GM19023 (cell line): ENCODE measurements around the gene DZIP1L.
"Not testable (repeated sequence)": the region's sequence is repeated elsewhere in the genome, so short reads cannot be mapped to it uniquely, and the experiment has no call there.

ENCODE experiments used
- ATAC-seq: cut with Tn5 transposase; IDR thresholded peaks from one replicate; pipeline ENCODE4 v1.9.1; 2021; ENCODE audit warnings: mild to moderate bottlenecking, moderate library complexity; ENCODE audit not compliant: unreplicated experiment

The DZIP1L gene

GRCh38 chr3:138118612-138119422, 3.4 kb upstream of the DZIP1L start:
- ATAC-seq: no peak

DNA sequence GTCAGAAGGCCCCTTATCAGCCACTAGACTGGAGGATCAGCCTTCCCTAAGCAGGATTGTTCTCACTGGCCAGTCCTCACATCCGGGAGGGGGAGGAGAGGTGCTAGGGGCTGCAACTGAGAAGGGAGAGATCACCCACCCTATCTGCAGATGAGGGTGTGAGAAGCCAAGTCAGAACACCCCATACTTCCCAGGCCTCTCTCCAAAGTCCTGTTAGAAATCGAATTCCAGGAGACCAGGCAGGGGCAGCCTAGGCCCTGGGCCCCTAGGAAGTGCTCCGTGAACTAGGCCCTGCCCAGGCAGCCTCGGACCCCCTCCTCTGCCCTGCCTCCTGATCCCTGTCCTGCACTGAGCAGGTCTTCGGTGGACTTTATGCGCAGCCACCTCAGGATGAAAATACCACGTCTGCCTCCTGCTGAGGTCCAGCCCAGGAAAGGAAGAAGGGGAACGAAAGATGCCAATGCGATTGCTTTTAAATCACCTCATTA, 933 bp downstream of the DZIP1L start:
- no peak for ATAC-seq

DNA sequence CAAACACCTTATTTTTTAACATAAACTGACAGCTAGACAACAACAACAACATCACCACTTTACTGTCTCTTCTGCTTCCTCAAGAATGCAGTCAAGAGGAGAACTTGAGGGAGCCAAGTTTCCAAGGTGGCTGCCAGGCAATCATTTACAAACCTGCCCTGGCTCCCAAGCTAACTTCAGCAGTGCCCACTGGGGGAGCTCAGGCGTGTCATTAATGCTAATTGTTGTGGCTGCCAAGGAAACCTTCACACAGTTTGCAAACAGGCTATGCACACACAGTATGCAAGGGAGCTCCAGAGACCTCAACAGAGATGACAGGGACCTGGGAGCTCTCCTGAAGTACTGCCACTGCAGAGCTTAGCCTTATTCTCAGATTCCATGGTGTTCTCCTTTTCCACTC, 2.1 kb downstream of the DZIP1L start:
- ATAC-seq: no peak

DNA sequence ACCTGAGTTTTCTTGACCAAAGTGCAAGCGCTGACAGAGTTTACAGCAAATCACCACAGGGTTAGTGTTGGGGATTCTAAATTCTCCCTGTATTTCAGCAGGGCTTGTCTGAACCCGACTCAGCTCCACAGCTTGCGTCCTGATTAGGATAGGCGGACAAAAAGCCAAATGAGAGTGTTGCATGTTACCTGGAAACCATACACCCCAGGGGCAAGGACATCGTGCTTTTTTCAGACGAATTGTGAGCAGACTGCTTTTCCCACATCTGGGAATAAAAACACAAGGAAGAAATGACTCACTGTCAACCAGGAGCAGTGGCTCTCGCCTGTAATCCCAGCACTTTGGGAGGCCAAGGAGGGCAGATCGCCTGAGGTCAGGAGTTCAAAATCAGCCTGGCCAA, 3.0 kb downstream of the DZIP1L start:
- ATAC-seq: no peak

GRCh38 chr3:138105598-138105997, 9.8 kb downstream of the DZIP1L start:
- ATAC-seq: no peak

DNA sequence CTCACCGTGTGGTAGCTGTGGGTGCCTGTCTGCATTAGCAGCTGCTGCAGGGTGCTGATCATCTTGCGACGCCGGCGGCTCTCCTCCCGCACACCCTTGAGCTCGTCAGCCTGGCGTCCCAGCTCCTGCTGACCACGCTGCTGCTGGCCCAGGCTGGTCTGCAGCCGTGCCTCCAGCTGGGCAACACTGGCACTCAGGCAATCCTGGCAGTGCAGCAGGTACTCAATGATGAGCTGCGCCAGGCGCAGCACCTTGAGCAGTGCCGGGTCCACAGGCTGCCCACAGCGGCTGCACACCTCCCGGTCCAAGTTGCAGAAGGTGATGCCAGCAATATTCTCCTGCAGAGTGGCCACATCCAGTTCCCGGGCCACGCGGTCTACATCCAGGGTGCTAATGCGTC, 11.9 kb downstream of the DZIP1L start:
- ATAC-seq: no peak

DNA sequence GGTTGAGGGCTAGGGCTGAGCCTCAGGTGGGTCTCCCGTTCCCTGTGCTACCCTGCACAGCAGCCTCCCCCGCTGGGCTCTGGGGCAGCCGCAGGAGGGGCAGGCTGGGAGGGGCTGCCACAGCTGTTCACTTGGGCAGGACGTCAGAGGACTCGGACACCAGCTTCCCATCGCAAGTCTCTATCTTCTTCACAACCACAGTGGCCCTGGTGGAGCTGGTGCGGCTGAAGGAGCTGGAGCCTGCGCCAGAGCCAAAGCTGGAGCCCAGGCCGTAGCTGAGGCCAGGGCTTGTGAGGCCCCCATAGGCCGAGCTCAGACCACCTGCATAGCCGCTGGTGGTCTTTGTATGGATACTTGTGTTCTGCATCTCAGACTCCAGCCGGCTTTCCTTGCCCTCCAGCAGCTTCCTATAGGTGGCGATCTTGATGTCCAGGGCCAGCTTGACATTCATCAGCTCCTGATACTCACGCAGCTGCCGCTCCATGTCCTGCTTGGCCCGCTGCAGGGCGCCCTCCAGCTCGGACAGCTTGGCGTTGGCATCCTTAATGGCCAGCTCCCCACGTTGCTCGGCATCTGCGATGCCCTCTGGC, 14.0 kb downstream of the DZIP1L start:
- not testable (repeated sequence) for ATAC-seq

GRCh38 chr3:138099417-138099816, 16.0 kb downstream of the DZIP1L start:
- no peak for ATAC-seq

DNA sequence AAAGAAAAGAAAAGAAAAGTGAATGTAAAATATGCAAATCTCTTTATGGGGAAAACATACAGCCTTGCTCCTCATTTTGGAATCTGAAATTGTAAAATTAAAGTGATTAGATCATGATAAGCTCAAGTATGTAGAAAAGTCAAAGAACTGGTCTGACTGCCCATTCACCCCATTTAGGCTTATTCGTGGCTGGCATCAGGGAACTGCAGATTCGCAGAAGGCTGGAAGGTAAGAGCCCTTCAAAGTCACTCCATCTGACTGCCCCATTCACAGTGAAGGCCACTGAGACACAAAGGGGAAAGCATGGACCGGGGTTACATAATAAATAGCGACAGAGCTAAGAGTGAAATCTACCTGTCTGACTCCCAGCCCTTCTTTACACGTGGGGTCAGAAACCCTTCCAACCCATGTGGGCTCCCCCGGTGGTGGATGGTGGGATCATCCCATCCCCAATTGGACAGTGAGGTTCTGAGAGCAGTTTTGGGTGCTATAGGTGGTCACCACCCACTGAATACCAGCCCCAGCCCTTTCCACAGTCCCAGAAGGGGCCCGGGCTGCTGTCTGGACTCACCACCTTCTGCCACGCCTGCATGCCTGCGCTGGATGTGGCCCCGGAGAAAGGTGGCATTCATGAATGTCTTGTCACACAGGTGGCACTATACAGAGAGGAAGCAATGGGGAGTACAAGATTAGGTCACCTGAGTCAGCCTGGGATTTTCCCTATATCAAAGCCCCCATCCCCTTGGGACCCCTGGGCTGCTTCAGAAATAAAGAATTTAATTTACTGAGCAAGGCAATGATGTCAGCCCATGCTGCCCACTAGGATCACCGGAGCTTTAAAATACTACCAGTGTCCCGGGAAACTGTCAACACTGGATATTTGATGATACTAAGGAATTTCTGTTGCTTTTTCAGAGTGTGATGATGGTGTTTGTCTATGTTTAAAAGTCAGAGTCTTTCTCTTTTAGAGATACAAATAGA, 17.9 kb downstream of the DZIP1L start:
- no peak for ATAC-seq

DNA sequence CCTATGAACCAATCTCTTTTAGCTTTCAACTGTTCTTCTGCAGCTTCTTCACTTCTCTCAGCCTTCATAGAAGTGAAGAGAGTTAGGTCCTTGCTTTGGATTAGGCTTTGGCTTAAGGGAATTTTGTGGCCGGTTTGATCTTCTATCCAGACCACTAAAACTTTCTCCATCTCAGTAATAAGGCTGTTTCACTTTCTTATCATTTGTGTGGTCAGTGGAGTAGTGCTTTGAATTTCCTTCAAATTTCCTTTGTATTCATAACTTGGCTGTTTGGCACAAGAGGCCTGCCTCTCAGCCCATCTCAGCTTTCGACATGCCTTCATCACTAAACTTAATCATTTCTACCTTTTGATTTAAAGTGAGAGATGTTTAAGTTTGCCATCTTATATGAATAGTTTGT, 21.7 kb downstream of the DZIP1L start:
- no peak for ATAC-seq

- ATAC-seq: no peak
These were observed 23.4 kb downstream of the DZIP1L start for GRCh38 chr3:138092023-138092422.

DNA sequence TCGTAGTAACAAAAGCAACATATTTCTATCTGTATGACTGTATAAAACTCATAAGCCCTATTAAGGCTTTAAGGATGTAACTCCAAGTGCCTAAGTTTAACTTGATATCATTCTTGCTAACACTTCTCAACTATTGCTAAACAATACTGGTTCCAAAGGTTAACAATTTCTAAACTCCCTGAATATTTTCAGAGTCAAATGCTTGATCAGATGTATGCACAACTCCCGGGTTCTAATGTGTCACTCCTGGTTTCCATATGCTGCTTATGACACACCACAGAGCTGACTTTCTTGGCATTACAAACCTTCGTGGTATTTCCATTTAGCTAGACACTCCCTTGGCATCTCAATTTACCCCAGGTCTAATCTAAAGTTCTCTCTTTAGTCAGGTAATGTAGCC, 26.3 kb downstream of the DZIP1L start:
- no peak for ATAC-seq

GRCh38 chr3:138085745-138086144, 29.7 kb downstream of the DZIP1L start:
- not testable (repeated sequence) for ATAC-seq

- no peak for ATAC-seq
These were observed 31.2 kb downstream of the DZIP1L start for GRCh38 chr3:138084196-138084595.

GRCh38 chr3:138082992-138083386, 32.4 kb downstream of the DZIP1L start:
- ATAC-seq: no peak

DNA sequence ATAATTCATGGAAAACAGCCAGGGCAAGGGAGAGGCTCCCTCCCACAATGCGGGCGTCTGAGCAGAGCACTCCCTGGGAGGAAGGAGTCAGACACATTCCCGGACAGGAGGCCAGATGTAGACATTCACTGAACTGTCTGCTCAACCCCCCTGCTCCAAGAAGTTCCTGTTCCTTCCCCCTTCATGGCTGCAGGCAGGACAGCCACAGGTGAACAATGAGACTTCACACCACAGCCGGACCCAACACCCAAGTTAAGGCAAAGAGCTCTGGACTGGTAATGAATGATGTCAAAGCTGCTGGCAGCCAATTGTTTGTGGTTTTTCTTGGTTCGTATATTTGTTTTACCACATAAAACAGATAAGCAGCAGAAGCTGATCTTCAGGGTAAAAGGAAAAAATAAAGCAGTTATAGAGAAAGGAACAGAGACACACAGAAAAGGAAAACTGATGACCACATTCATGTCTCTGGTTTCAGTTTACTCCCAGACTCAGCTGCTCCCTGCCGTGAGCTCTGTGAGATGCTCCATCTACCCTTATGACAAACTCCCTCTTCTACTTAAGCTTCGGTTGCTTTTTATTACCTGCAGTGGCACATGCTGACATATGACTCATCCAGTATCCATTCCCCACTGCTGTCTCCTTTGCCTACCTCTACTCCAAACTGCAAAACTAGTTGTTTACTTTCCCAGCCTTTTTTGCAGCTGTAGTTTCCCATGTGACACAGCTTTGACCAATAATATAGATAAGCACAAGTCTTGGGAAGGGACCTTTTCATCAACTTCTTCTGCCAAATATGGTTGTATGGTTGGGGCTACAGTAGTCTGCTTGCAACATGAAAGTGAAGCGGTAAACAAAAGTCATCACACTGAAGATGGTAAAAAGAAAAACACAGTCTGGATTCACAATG, 33.1 kb downstream of the DZIP1L start:
- no peak for ATAC-seq

- no peak for ATAC-seq
These were observed 33.9 kb downstream of the DZIP1L start for GRCh38 chr3:138081371-138082084.

DNA sequence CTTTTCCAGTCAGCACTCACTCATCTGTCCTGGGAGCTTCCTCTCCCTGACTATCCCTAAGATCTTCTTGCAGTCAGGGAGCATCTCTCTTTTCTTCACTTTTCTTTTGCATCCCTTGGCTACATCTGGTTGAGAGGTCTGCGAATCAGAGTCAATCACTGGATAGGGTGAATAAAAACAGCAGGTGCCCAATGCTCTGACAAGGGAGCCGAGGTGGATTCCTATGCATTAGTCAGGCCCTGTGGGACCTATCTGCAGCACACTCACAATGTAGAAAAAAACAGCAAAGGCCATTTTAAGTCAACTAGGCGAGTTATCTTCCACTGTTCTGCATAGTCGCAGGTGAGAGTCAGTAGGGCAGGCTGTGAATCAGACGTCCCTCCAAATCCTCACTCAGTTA, 35.5 kb downstream of the DZIP1L start:
- no peak for ATAC-seq

DNA sequence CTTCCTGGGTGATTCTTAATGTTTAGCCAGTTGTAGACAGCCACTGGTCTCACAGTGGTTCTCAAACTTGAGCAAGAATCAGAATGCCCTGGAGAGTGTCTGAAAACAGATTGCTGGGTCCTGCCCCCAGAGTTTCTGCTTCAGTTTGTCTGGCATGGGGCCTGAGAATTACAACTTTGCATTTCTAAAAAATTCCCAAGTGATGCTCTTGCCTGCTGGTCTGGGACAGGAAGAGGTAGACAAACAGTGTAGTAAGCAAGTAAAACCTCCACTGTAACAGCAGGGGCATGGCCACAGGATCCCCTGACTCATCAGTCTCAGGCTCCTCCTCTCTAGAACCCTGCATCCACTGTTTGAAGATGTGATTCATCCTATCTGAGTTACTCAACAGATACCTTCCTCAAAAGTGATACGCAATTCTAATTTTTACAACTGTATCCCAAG, 36.5 kb downstream of the DZIP1L start:
- no peak for ATAC-seq

DNA sequence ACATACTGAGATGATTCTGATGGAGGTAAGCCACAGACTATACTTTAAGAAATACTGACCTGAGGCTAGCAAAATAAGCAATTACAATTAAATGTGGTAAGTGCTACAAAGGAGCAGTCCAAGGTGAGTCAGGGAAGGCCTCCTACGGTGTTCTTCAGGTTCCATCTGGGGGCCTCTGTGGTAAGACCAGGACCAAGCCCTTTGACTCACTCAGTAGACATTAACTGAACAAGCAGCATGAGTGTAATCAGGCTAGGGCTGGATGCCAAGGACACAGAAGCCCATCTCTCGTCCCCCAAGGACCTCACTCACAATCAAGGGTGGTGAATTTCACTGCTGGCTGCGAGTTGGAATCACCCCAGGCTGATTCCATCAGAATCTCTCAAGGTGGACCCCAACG, 37.3 kb downstream of the DZIP1L start:
- no peak for ATAC-seq
